GM19328 (cell line): ENCODE results near the gene DSTYK.
"Not testable (repeated sequence)": the region's sequence is repeated elsewhere in the genome, so short reads cannot be mapped to it uniquely, and the experiment has no call there.

Experiments used
- ATAC-seq: cut with Tn5 transposase; IDR thresholded peaks from one replicate; pipeline ENCODE4 v1.9.1; 2021; ENCODE audit warnings: mild to moderate bottlenecking, moderate library complexity; ENCODE audit not compliant: unreplicated experiment

DSTYK gene

DNA sequence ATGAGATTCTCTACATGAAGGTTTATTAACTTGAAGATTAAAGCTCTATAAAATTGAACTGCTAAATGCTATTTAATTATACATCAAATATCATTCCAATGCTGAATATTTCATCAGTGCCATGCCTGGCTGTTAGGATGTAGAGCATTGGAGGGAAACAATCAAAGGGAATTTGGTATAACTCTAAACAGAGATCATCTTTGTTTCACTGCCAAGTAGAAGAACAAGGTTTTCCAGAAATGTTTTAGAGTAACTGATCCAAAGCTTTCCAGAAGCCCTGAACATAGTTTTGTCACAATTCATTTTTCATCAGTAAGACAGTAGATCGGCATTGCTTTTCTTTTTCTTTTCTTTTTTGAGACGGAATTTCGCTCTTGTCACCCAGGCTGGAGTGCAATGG, 5.9 kb upstream of the DSTYK start:
- no peak for ATAC-seq

GRCh38 chr1:205216588-205216987, 5.1 kb upstream of the DSTYK start:
- ATAC-seq, result no peak

DNA sequence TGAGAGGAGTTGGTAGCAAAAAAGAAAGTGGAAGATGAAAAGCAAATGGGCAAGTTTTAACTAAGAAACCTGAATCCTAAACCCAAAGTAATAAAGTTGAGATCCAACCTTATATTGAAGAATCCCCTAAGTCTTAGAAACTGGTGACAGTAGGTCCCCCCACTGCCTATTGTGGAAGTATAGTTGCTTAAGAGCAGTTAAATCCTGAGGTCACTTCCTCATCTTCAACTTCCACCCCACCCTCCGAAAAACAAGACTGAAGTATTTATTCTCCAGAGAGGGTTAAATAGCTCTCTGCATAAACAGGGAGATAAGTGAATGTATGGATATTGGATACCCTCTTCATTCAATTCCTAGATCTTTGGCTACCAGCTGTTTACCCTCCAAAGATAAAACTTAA, 3.3 kb upstream of the DSTYK start:
- ATAC-seq, result no peak

DNA sequence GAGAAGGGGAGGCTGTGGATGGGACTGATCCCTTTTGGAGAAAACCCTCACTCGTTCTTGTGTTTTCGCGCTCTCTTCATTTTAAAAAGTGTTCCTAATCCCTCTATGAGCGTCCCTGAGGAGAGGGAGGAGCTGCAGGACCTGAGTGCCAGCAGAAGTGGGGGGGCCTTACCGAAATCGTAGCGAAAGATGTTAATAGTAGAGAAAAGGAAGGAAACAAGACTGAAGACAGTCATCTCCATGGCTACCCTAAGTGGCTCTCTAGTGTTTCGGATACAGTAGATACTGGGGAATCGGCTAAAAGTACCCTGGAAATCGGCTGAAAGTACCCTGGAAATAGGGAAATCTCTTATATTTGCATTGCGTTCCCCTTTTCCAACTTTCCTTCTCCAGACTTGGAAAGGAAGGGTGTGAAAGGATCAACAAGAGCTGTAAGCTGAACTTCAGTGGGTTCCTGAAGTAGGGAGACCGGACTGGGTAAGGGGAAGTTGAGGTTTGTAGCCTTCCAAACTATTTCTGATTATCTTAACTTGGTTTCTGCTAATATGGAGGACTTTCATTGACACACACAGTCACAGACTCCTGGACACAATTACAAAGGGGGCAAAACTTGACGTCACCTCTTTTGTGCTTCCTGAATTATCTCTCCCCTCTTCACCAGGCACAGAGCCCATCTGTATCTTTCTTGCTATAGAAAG, 486 bp upstream of the DSTYK start:
- ATAC-seq, result peak; percentile 9

DNA sequence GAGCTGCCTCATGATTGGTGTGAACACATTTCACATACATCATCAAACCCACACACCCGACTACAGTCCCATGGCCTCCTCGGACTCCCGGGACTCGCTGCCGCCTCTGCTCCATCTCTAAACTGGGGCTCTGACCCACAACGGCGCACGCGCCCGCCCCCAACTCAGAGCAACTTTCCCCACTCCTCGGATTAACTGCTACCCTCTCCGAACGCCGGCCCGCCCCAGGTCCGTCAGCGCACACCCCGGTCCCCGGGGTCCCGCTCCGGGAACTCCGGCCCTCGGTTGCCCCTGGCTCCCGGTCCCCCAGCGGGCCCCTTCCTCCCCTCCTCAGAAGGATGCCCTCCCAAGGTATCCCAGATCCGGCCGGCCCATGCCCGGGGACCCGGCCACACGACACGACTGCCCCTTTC, 740 bp downstream of the DSTYK start:
- ATAC-seq, result peak; percentile 9

- ATAC-seq, result no peak
These were observed 2.7 kb downstream of the DSTYK start for GRCh38 chr1:205208811-205209210.

DNA sequence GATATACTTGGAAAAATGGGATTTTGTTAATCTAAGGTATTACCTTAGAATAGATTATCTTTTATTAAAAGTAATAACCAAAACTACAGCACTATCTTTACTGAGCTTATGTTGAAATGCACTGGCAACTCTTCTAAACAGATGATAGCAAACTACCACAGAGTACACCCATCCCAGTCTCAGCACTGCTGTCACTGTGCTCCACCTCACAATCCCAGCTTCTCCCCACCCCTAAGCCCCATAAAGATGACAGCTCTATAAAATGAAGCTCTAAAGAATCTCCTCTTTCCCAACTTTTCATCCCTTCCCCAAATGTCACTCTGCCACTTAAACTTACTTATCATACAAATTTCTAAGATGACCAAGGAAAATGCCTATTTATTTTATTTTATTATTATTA, 6.4 kb downstream of the DSTYK start:
- ATAC-seq, result no peak

GRCh38 chr1:205204552-205204951, 7.0 kb downstream of the DSTYK start:
- no peak for ATAC-seq

- ATAC-seq, result no peak
These were observed 11.6 kb downstream of the DSTYK start for GRCh38 chr1:205199931-205200299.

DNA sequence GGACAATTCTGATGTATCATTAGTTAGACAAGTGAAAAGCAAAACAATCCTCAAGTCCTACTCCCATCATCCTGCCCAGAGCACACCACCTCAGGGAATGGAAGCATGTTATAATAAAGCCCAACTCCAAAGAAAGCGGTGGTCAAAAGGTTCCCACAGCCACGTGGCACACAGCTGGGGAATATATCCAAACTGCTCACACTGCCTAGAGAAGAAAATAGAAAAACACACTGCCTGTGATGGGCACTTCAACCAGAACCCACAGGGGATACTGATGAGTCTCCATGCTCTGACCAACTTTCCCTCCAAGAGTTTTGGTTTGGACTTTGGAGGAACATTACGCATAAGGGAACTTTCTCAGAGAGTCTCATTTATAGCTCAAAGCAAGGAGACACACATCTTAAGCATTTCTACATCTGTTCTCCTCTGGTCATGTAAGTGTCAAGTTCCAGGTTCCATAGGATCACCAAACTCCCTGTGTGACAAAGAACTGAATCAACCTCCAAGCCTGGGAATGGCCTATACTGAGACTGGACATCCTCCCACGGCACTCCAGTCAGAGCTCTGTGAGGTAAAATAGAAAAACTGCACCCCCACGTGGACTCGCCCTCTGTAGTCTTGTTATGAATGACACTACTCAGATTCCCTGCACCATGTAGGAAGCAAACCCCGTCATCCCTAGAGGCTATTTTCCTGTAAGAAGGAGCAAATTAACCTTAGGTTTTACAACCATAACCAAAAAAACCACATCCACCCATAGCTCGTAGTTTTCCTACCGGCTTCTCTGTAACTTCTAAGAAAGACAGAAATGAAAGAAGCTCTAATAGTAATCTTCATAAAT, 12.2 kb downstream of the DSTYK start:
- ATAC-seq, result no peak

GRCh38 chr1:205192287-205192686, 19.2 kb downstream of the DSTYK start:
- no peak for ATAC-seq

- no peak for ATAC-seq
These were observed 19.9 kb downstream of the DSTYK start for GRCh38 chr1:205191622-205192021.

- no peak for ATAC-seq
These were observed 20.5 kb downstream of the DSTYK start for GRCh38 chr1:205190845-205191577.

- ATAC-seq, result no peak
These were observed 22.4 kb downstream of the DSTYK start for GRCh38 chr1:205189131-205189530.

GRCh38 chr1:205188596-205188995, 22.9 kb downstream of the DSTYK start:
- ATAC-seq, result no peak

GRCh38 chr1:205188098-205188497, 23.4 kb downstream of the DSTYK start:
- no peak for ATAC-seq

DNA sequence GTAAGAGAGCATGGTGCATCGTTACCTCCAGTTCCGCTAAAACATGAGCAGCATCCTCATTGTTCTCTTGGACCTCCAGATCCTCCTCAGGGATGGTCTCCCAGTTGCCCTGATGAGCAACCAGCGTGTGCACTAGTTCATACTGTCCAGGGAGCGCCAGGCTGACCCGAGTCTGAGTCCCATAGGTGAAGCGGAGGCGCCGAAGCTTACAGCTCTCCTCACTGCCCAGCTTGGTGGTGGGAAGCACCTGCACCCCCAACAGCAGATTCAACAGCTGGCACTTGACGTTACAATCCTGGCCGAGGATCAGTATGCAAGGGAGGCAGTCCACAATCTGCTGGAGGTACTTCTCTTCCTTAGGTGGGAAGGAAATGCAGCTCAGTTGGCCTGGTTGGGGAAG, 24.1 kb downstream of the DSTYK start:
- no peak for ATAC-seq

GRCh38 chr1:205186191-205186590, 25.3 kb downstream of the DSTYK start:
- no peak for ATAC-seq

DNA sequence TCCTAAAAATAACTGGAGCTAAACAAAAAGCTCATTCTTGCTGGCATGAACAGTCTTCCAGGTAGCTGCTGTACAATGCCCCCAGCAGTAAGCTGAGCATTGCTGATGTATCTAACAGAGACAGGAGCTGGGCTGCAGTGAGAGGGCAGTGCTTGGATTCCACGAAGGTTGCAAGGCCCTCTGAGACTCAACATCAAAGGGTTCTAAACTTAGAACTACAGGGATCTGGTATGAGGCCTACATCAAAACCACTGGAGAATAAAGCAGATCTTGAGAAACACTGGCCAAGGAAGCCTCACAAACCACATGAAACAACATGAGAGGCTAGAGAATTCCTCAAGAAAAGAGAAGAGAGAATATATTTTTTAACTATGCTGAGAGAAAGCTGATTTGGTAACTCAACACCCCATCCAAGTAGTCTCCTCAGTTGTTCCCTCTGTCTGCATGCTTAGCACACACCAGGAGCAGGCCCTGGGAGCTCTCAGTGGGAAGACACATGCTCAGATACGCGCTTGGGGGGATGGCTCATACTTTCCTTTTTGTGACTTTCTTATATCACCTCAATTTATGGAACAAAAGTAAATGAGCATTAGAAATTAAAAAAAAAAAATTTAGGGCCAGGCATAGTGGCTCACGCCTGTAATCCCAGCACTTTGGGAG, 27.7 kb downstream of the DSTYK start:
- ATAC-seq, result no peak

DNA sequence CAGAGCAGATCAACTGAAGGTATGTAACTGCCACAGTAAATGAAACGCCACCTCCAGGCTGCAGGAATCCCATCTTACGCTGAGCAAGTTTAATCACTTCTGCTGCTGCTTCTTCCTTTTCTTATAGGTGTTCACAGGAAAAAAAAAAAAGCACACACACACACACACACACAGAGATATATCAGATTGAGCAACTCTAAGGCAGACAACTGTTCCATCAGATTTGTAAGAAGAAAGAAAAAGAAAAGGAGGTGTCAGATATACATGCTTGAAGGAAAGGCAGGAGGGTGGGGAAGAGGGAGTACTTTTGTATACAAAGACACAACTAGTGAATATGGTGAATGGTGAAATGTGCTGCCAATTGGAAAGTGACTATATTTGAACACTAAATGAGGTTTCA, 28.6 kb downstream of the DSTYK start:
- no peak for ATAC-seq

DNA sequence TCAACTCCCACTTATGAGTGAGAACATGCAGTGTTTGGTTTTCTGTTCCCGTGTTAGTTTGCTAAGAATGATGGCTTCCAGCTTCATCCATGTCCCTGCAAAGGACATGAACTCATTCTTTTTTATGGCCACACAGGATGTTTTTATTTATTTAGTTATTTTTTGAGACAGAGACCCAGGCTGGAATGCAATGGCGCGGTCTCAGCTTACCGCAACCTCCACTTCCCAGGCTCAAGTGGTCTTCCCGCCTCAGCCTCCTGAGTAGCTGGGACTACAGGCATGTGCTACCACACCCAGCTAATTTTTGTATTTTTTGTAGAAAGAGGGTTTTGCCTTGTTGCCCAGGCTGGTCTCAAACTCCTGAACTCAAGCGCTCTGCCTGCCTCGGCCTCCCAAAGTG, 31.2 kb downstream of the DSTYK start:
- not testable (repeated sequence) for ATAC-seq
